Endodermal cell (in vitro differentiated cells): ENCODE data around the gene DTD1. TPM values are rescaled to one million over a fixed set of nuclear protein-coding genes. Genes with fewer than 3 reads are reported as not detected.

Experiments used
- DNase-seq: peaks from one replicate; pipeline ENCODE4 v3.0.0-alpha.2; 2017
- H3K27ac ChIP-seq: 2 replicates; pipeline ENCODE4 v1.5.1; 2013; ENCODE audit warnings: mild to moderate bottlenecking, low read depth, low read length, moderate library complexity
- H3K27me3 ChIP-seq: 2 replicates; pipeline ENCODE4 v1.6.1; 2013; ENCODE audit warnings: mild to moderate bottlenecking, low read length, moderate library complexity; ENCODE audit not compliant: insufficient read depth, control insufficient read depth, poor library complexity, severe bottlenecking
- H3K36me3 ChIP-seq: 2 replicates; pipeline ENCODE4 v1.7.0; 2013; ENCODE audit warnings: mild to moderate bottlenecking, low read length, moderate library complexity; ENCODE audit not compliant: control insufficient read depth, insufficient read depth
- H3K4me1 ChIP-seq: one replicate; pipeline ENCODE4 v1.7.0; 2013; ENCODE audit warnings: low read length; ENCODE audit not compliant: control insufficient read depth, insufficient read depth
- H3K4me3 ChIP-seq: 2 replicates; pipeline ENCODE4 v1.5.1; 2013; ENCODE audit warnings: mild to moderate bottlenecking, low read length, moderate library complexity
- H3K9ac ChIP-seq: 2 replicates; pipeline ENCODE4 v1.6.1; 2013; ENCODE audit warnings: mild to moderate bottlenecking, low read length, moderate library complexity; ENCODE audit not compliant: poor library complexity, severe bottlenecking; ENCODE audit errors: extremely low read depth
- H3K9me3 ChIP-seq: 2 replicates; pipeline ENCODE4 v1.6.1; 2013; ENCODE audit warnings: mild to moderate bottlenecking, low read length, moderate library complexity; ENCODE audit not compliant: control insufficient read depth
- H3K27ac Mint-ChIP-seq: 2 replicates; pipeline ENCODE4 v1.8.0; 2020; ENCODE audit warnings: mixed read lengths
- H3K27me3 Mint-ChIP-seq: 2 replicates; pipeline ENCODE4 v1.8.0; 2021; ENCODE audit warnings: mild to moderate bottlenecking, mixed read lengths; ENCODE audit not compliant: insufficient read depth
- H3K36me3 Mint-ChIP-seq: 2 replicates; pipeline ENCODE4 v1.8.0; 2020; ENCODE audit warnings: low read depth, mixed read lengths
- H3K4me1 Mint-ChIP-seq: 2 replicates; pipeline ENCODE4 v1.8.0; 2020; ENCODE audit warnings: mixed read lengths
- H3K4me3 Mint-ChIP-seq: 2 replicates; pipeline ENCODE4 v1.8.0; 2020; ENCODE audit warnings: mild to moderate bottlenecking, moderate library complexity, mixed read lengths
- H3K9me3 Mint-ChIP-seq: 2 replicates; pipeline ENCODE4 v1.8.0; 2020; ENCODE audit warnings: mild to moderate bottlenecking, mixed read lengths
- CTCF ChIP-seq: fragments of 200-600 bp; sonication (generic); conservative IDR thresholded peaks from 2 replicates; pipeline ENCODE4 v1.5.0; 2021; ENCODE audit warnings: antibody characterized with exemption, mild to moderate bottlenecking
- WGBS, 2 experiments: methylation state at CpG; one replicate each; pipeline versions ENCODE4 v1.1.5 to v1.1.7; 2013; ENCODE audit warnings: missing lambda C conversion rate in 2 of 2, mixed read lengths in 1 of 2; ENCODE audit not compliant: insufficient coverage in 1 of 2, insufficient read length in 1 of 2; 5-methylcytosine and 5-hydroxymethylcytosine counted together
- total RNA-seq, 2 donors: library from RNA; stranded (reverse); fragmentation: NEBNext Ultra II Directional in 1 of 2; extraction: Animal tissue kit (Norgen Biotek cat#: 25700) in 1 of 2; gene quantifications; 2 replicates in 1 of 2; 3 replicates in 1 of 2; pipeline ENCODE4 v1.2.1, GENCODE V29; 2021

Gene DTD1
- total RNA-seq, 2 donors from 2014 or later = 34.2 to 44.0 TPM

GRCh38 chr20:18689557-18689956 is 101.7 kb downstream of the DTD1 start:
- no CpG with 5 or more reads among the region's 1 CpG for WGBS, 2 experiments
- Histone ChIP-seq H3K4me3 (no peak overlapping the region), H3K9ac (no peak overlapping the region), H3K27ac (no peak overlapping the region), H3K36me3 (no peaks in the 10 kb centered on the region), H3K4me1 (no peaks in the 10 kb centered on the region), H3K27me3 (no peaks in the 10 kb centered on the region), H3K9me3 (no peaks in the 10 kb centered on the region)
- Mint-ChIP-seq H3K4me3 (no peak overlapping the region), H3K36me3 (no peaks in the 10 kb centered on the region), H3K27me3 (no peaks in the 10 kb centered on the region), H3K27ac (no peak overlapping the region), H3K9me3 (no peaks in the 10 kb centered on the region), H3K4me1 (peaks cover 9% of the 10 kb centered on the region)
- TF ChIP-seq CTCF = no peak
- DNase-seq = no peak

- Histone ChIP-seq H3K4me1 (no peaks in the 10 kb centered on the region), H3K4me3 (no peak overlapping the region), H3K36me3 (no peaks in the 10 kb centered on the region), H3K9me3 (no peaks in the 10 kb centered on the region), H3K9ac (no peak overlapping the region), H3K27ac (no peak overlapping the region), H3K27me3 (no peaks in the 10 kb centered on the region)
- WGBS, 2 experiments = 80% methylated on average over 1 of the region's 1 CpG; no CpG with 5 or more reads in 1 of the 2 experiments
- Mint-ChIP-seq H3K9me3 (no peaks in the 10 kb centered on the region), H3K4me1 (peaks cover 4% of the 10 kb centered on the region), H3K4me3 (no peak overlapping the region), H3K27ac (no peak overlapping the region), H3K36me3 (peaks cover 4% of the 10 kb centered on the region), H3K27me3 (no peaks in the 10 kb centered on the region)
- no peak for DNase-seq
- TF ChIP-seq CTCF = no peak
Observed at GRCh38 chr20:18692447-18692846, 104.6 kb downstream of the DTD1 start.

DNA sequence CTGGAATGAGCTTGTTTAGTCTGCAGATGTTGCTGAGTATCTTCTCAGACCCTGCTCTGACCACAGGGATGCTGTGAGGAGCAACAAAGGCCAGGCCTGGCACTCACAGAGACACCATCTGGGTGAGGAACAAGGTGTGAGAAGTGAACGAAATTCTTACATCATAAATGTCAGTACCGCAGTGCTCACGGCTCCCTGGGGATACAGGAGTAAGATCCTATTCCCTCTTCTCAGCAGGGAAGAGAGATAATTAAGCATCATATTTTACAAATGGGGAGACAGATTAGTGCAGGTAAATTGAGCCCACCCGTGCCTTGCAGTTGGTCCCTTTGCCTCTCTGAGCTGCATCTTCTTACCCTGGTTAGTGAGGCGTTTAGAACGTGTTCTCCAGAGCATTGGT is 106.2 kb downstream of the DTD1 start:
- no peak for DNase-seq
- Mint-ChIP-seq H3K9me3 (no peaks in the 10 kb centered on the region), H3K4me3 (no peak overlapping the region), H3K27me3 (no peaks in the 10 kb centered on the region), H3K36me3 (peaks cover 4% of the 10 kb centered on the region), H3K4me1 (no peaks in the 10 kb centered on the region), H3K27ac (no peak overlapping the region)
- H3K36me3 ChIP-seq = no peaks in the 10 kb centered on the region
- no peak for TF ChIP-seq CTCF
- H3K4me1 ChIP-seq = no peaks in the 10 kb centered on the region
- no peaks in the 10 kb centered on the region for H3K9me3 ChIP-seq
- no peak overlapping the region for H3K9ac ChIP-seq
- 91 to 92% methylated on average over 6 of the region's 6 CpGs for WGBS, 2 experiments
- H3K27me3 ChIP-seq = no peaks in the 10 kb centered on the region
- no peak overlapping the region for H3K27ac ChIP-seq
- H3K4me3 ChIP-seq = no peak overlapping the region
